AG04450 (cell line): Measurements from ENCODE around the gene YIPF3. TPM values are rescaled to one million over a fixed set of nuclear protein-coding genes. Genes with fewer than 3 reads are reported as not detected.
"Not testable (repeated sequence)": the region's sequence is repeated elsewhere in the genome, so short reads cannot be mapped to it uniquely, and the experiment has no call there.

ENCODE experiments used
- CTCF ChIA-PET: fragments of 300-600, 350-600 bp; formaldehyde crosslinking; extraction: SDS; loops from one replicate; lab custom pipeline; 2022; ENCODE audit warnings: antibody characterized with exemption, inconsistent platforms; lab: Charles Lee
- POLR2A ChIA-PET: fragments of 350-600 bp; formaldehyde crosslinking; extraction: SDS; loops from one replicate; lab custom pipeline; 2021; ENCODE audit warnings: antibody characterized with exemption, inconsistent platforms; lab: Yijun Ruan, JAX
- DNase-seq: peaks from one replicate; pipeline ENCODE4 v3.0.0-alpha.2; 2011; ENCODE audit warnings: low read depth, low spot score
- H3K27ac ChIP-seq: one replicate; pipeline ENCODE4 v1.5.1; 2012; ENCODE audit warnings: low read depth, low read length, control low read depth
- H3K27me3 ChIP-seq: one replicate; pipeline ENCODE4 v1.6.0; 2012; ENCODE audit warnings: low read length; ENCODE audit not compliant: control insufficient read depth, insufficient read depth
- H3K4me3 ChIP-seq: 2 replicates; pipeline ENCODE4 v1.5.1; 2011; ENCODE audit warnings: mild to moderate bottlenecking, low read depth, low read length, control low read depth
- H3K9me3 ChIP-seq: 2 replicates; pipeline ENCODE4 v1.5.1; 2012; ENCODE audit warnings: low read length; ENCODE audit not compliant: control insufficient read depth, insufficient read depth
- polyA minus RNA-seq: library from RNA; depleted of rRNA, polyadenylated mRNA; stranded (reverse); fragments of >200 nt; gene quantifications from 2 replicates; pipeline ENCODE4 v1.2.3, GENCODE V29; 2011; rRNA and poly(A)+ RNA removed
- polyA plus RNA-seq: library from polyadenylated mRNA; depleted of rRNA; stranded (reverse); fragments of >200 nt; gene quantifications from 2 replicates; pipeline ENCODE4 v1.2.3, GENCODE V29; 2011; rRNA removed
- TF ChIP-seq, protein P1 (sequence below): IDR thresholded peaks from 2 replicates; pipeline ENCODE4 v1.5.1; 2011; ENCODE audit warnings: low read depth, low read length, control low read depth, inconsistent platforms

YIPF3 gene
- polyA plus RNA-seq (241 and 262 TPM in 2 replicates), polyA minus RNA-seq (290 and 405 TPM in 2 replicates)

GRCh38 chr6:43516697-43517504, at the start of gene YIPF3, which contains the start of gene POLR1C:
Gene YIPF3 (minus strand): TSS chr6:43516926. CDS start chr6:43516807, 119 bp downstream.
Gene POLR1C (plus strand): TSS chr6:43517089. CDS start chr6:43517110, 21 bp downstream.
- ChIA-PET POLR2A (interaction anchor here (0.5 to 1.4 kb wide), 6 partner anchors 9 to 147 kb away, joined by 3 to 7 read pairs (median 4); partner anchors contain the start of genes GTPBP2, XPO5 and ZNF318), CTCF (no interaction called here)
- Histone ChIP-seq H3K9me3 (peaks cover 2% of the 10 kb centered on the region; the same call in 1 of the 2 replicates), H3K4me3 (peak within 1 kb of the TSS; percentile 98), H3K27ac (peak within 1 kb of the TSS; percentile 87), H3K27me3 (no peaks in the 10 kb centered on the region)
- TF ChIP-seq, protein P1, sequence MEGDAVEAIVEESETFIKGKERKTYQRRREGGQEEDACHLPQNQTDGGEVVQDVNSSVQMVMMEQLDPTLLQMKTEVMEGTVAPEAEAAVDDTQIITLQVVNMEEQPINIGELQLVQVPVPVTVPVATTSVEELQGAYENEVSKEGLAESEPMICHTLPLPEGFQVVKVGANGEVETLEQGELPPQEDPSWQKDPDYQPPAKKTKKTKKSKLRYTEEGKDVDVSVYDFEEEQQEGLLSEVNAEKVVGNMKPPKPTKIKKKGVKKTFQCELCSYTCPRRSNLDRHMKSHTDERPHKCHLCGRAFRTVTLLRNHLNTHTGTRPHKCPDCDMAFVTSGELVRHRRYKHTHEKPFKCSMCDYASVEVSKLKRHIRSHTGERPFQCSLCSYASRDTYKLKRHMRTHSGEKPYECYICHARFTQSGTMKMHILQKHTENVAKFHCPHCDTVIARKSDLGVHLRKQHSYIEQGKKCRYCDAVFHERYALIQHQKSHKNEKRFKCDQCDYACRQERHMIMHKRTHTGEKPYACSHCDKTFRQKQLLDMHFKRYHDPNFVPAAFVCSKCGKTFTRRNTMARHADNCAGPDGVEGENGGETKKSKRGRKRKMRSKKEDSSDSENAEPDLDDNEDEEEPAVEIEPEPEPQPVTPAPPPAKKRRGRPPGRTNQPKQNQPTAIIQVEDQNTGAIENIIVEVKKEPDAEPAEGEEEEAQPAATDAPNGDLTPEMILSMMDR = no peak
- peak; percentile 97 for DNase-seq

DNA sequence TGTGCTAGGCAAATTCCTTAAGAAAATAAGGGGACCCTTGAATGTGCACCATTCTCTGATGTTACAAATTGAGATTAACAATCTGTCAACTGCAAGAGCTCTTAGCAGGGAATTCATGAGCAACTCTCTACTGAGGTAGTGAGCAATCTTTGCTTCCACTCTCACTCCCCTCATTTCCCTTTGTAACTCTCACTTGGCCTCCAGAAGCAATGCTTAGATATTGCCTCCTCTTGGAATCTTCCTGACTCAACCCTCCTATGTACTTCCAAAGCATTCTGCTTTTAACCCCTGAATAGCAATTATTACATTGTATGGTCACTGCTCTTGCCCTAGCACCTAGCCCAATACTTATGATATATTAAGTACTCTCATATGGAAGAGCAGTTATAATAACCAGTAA, 42.6 kb upstream of the YIPF3 start:
- no peaks in the 10 kb centered on the region for H3K9me3 ChIP-seq
- no peak for DNase-seq
- TF ChIP-seq, protein P1 = no peak
- POLR2A ChIA-PET = no interaction called here
- H3K27me3 ChIP-seq = no peaks in the 10 kb centered on the region
- CTCF ChIA-PET = no interaction called here
- no peak overlapping the region for H3K27ac ChIP-seq
- no peak overlapping the region for H3K4me3 ChIP-seq

- CTCF ChIA-PET = interaction anchor here (0.6 kb wide), 1 partner anchor 269 kb away, joined by 3 read pairs; no protein-coding TSS in a partner anchor
Observed at GRCh38 chr6:43557620-43558019, 40.9 kb upstream of the YIPF3 start.

GRCh38 chr6:43547222-43547621, 30.5 kb upstream of the YIPF3 start:
- TF ChIP-seq, protein P1 = no peak
- H3K4me3 ChIP-seq = no peak overlapping the region
- no peaks in the 10 kb centered on the region for H3K9me3 ChIP-seq
- DNase-seq = no peak
- no peaks in the 10 kb centered on the region for H3K27me3 ChIP-seq
- ChIA-PET CTCF (interaction anchor here (0.6 kb wide), 1 partner anchor 9 kb away, joined by 6 read pairs; no protein-coding TSS in a partner anchor), POLR2A (interaction anchor here (1.1 kb wide), 1 partner anchor 29 kb away, joined by 3 read pairs; the partner anchor contains the start of genes POLH and XPO5)
- no peak overlapping the region for H3K27ac ChIP-seq

More at GRCh38 chr6:43557620-43558019, 40.9 kb upstream of the YIPF3 start:
- H3K4me3 ChIP-seq, POLR2A ChIA-PET, H3K27ac ChIP-seq, H3K9me3 ChIP-seq, DNase-seq, H3K27me3 ChIP-seq: not testable (repeated sequence)

DNA sequence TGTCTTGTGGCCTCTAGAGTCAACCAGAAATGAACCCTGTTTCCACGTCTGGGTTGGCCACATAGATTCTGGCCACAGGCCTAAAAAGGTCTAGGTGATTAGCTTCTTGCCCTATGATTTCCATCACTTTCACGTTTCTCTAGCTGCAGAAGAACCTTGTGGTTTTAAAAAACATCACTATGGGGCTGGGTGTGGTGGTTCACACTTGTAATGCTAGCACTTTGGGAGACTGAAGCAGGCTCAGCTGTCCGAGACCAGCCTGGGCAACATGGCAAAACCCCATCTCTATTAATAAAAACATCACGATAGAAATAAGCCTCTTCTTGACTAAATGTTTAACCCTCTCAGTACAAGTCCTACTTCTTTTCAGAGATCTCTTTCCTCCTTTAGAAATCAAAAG, 27.7 kb upstream of the YIPF3 start:
- TF ChIP-seq, protein P1 = no peak
- POLR2A ChIA-PET = no interaction called here
- no peak overlapping the region for H3K27ac ChIP-seq
- H3K9me3 ChIP-seq = no peaks in the 10 kb centered on the region
- CTCF ChIA-PET = interaction anchor here (0.7 kb wide), 1 partner anchor 63 kb away, joined by 3 read pairs; no protein-coding TSS in a partner anchor
- no peak overlapping the region for H3K4me3 ChIP-seq
- DNase-seq = no peak
- H3K27me3 ChIP-seq = no peaks in the 10 kb centered on the region
